Retinal pigment epithelial cell (primary cell): ENCODE results near the gene CALM3.

ENCODE experiments used
- DNase-seq: peaks from one replicate; pipeline ENCODE4 v3.0.0-alpha.2; 2010; ENCODE audit warnings: low read depth
- H3K4me3 ChIP-seq: 2 replicates; pipeline ENCODE4 v1.5.1; 2011; ENCODE audit warnings: mild to moderate bottlenecking, low read length, control low read depth, moderate library complexity
- CTCF ChIP-seq: conservative IDR thresholded peaks from 2 replicates; pipeline ENCODE4 v1.5.1; 2011; ENCODE audit warnings: low read depth, low read length, control low read depth, inconsistent platforms

CALM3 gene

GRCh38 chr19:46639358-46640182 is 38.4 kb downstream of the CALM3 start:
- H3K4me3 ChIP-seq: peak overlapping the region; percentile 33
- TF ChIP-seq CTCF: no peak
- no peak for DNase-seq

- DNase-seq: no peak
- H3K4me3 ChIP-seq: no peak overlapping the region
- TF ChIP-seq CTCF: no peak
Observed at GRCh38 chr19:46640656-46641055, 39.5 kb downstream of the CALM3 start.

GRCh38 chr19:46644720-46645119 is 43.6 kb downstream of the CALM3 start:
- DNase-seq: no peak
- TF ChIP-seq CTCF: no peak
- no peak overlapping the region for H3K4me3 ChIP-seq

- no peak overlapping the region for H3K4me3 ChIP-seq
- no peak for TF ChIP-seq CTCF
- DNase-seq: no peak
Observed at GRCh38 chr19:46646402-46646801, 45.3 kb downstream of the CALM3 start.

- DNase-seq: no peak
- TF ChIP-seq CTCF: no peak
- no peak overlapping the region for H3K4me3 ChIP-seq
Observed at GRCh38 chr19:46648060-46648960, 47.2 kb downstream of the CALM3 start.

GRCh38 chr19:46648961-46649960 is 48.1 kb downstream of the CALM3 start:
- H3K4me3 ChIP-seq: no peak overlapping the region
- no peak for DNase-seq
- TF ChIP-seq CTCF: no peak
